PFSK-1 (cell line): Measurements from ENCODE around the gene RUNX1.

ENCODE experiments used
- TAF1 ChIP-seq: IDR thresholded peaks from 2 replicates; pipeline ENCODE4 v1.6.1; 2012; ENCODE audit warnings: low read length, control low read depth, borderline replicate concordance; ENCODE audit not compliant: insufficient read depth
- TF ChIP-seq, protein P1 (sequence below), 2 experiments: IDR thresholded peaks; 2 replicates each; pipeline versions ENCODE4 v1.6.1 to v1.8.0; 2011 to 2012; ENCODE audit warnings: low read depth in 2 of 2, low read length in 2 of 2, control low read depth in 1 of 2, inconsistent platforms in 1 of 2, mild to moderate bottlenecking in 1 of 2, moderate library complexity in 1 of 2; ENCODE audit not compliant: insufficient read depth in 1 of 2

DNA sequence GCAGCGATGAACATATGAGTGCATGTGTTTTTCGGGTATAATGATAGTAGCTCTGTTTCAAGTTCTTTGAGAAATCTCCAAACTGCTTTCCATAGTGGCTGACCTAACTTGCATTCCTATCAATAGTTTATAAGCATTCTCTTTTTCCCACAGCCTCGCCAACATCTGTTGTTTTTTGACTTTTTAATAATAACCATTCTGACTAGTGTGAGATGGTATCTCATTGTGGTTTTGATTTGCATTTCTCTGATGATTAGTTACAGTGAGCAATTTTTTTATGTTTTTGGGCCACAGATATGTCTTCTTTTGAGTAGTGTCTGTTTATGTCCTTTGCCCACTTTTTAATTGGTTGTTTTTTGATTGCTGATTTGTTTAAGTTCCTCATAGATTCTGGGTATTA, 10.6 kb upstream of the RUNX1 start:
- TF ChIP-seq TAF1: no peak
- TF ChIP-seq, protein P1, sequence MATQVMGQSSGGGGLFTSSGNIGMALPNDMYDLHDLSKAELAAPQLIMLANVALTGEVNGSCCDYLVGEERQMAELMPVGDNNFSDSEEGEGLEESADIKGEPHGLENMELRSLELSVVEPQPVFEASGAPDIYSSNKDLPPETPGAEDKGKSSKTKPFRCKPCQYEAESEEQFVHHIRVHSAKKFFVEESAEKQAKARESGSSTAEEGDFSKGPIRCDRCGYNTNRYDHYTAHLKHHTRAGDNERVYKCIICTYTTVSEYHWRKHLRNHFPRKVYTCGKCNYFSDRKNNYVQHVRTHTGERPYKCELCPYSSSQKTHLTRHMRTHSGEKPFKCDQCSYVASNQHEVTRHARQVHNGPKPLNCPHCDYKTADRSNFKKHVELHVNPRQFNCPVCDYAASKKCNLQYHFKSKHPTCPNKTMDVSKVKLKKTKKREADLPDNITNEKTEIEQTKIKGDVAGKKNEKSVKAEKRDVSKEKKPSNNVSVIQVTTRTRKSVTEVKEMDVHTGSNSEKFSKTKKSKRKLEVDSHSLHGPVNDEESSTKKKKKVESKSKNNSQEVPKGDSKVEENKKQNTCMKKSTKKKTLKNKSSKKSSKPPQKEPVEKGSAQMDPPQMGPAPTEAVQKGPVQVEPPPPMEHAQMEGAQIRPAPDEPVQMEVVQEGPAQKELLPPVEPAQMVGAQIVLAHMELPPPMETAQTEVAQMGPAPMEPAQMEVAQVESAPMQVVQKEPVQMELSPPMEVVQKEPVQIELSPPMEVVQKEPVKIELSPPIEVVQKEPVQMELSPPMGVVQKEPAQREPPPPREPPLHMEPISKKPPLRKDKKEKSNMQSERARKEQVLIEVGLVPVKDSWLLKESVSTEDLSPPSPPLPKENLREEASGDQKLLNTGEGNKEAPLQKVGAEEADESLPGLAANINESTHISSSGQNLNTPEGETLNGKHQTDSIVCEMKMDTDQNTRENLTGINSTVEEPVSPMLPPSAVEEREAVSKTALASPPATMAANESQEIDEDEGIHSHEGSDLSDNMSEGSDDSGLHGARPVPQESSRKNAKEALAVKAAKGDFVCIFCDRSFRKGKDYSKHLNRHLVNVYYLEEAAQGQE (IDR thresholded peaks at IDR 0.05; ENCODE audit: insufficient read depth in 1 of 2, low read depth in 2 of 2, low read length in 2 of 2): no peak
